ENCODE data around the gene AMMECR1. TPM values are rescaled to one million over a fixed set of nuclear protein-coding genes. Genes with fewer than 3 reads are reported as not detected.

The AMMECR1 gene
- total and polyA plus RNA-seq, 2 of the 8 experiments (the other 6 are each of a cell fraction or from before 2014, with no cell fraction given), result 10.2 to 21.2 TPM

DNA sequence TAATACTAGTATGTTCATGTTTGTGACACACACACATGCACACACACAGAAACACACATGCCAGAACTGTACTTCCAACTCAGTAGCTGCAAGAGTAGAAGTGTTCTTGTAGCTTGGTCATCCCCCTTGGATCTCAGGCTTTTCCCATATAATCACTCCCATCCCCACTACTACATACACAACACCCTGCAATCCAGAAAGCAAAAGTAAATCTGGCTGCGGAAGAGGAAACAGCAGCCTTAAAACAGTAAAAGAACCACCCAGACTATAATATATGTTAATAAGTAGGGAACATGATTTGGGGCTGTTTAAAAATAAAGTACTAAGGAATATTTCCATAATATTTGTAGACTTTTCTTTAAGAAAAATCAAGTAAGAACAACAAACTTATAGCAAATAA lies 103.2 kb downstream of the AMMECR1 start:
- no peak overlapping the region for H3K9ac ChIP-seq (replicated peaks in 1 of 4; ENCODE audit: extremely low read depth in 1 of 4, low read depth in 3 of 4, low read length in 3 of 4)
- H3K14ac ChIP-seq (ENCODE audit: insufficient read length), result no peak overlapping the region
- no peak overlapping the region for H3K56ac ChIP-seq (replicated peaks; ENCODE audit: insufficient read length, low read depth, low read length)
- no peaks in the 10 kb centered on the region; a peak in 1 of 8 replicates for H3K36me3 ChIP-seq (ENCODE audit: control insufficient read depth in 2 of 4, insufficient read depth in 4 of 4, low read length in 3 of 4)
- no peaks in the 10 kb centered on the region for H3K27me3 ChIP-seq (replicated peaks in 1 of 4; ENCODE audit: control insufficient read depth in 3 of 4, extremely low read depth in 1 of 4, insufficient read depth in 3 of 4, low read length in 3 of 4)
- H2AFZ ChIP-seq (ENCODE audit: low read length), result no peak overlapping the region
- H2BK12ac ChIP-seq (ENCODE audit: low read depth, low read length), result no peak overlapping the region
- no peaks in the 10 kb centered on the region for H4K20me1 ChIP-seq (replicated peaks in 1 of 2; ENCODE audit: control insufficient read depth in 1 of 2, insufficient read depth in 2 of 2, low read length in 2 of 2)
- DNase-seq (ENCODE audit: low read depth in 1 of 2, low spot score in 2 of 2) (no peak), FAIRE-seq (no peak)
- no peak overlapping the region for H3K23ac ChIP-seq (ENCODE audit: insufficient read length)
- H3K79me2 ChIP-seq (ENCODE audit: control insufficient read depth in 1 of 2, insufficient read depth in 2 of 2, low read length in 2 of 2), result no peaks in the 10 kb centered on the region
- TF ChIP-seq SIX5 (IDR thresholded peaks at IDR 0.05; ENCODE audit: low read depth, low read length) (no peak), USF2 (IDR thresholded peaks at IDR 0.05; ENCODE audit: low read length) (no peak), CBX5 (IDR thresholded peaks at IDR 0.05; ENCODE audit: low read depth, low read length) (no peak), EP300 (IDR thresholded peaks at IDR 0.05; ENCODE audit: borderline replicate concordance in 1 of 2, low read depth in 2 of 2, low read length in 2 of 2) (no peak), POLR2AphosphoS5 (IDR thresholded peaks at IDR 0.05; ENCODE audit: low read depth, low read length) (no peak), HDAC2 (IDR thresholded peaks at IDR 0.05; ENCODE audit: borderline replicate concordance in 1 of 2, low read depth in 2 of 2, low read length in 2 of 2) (no peak), E2F6 (IDR thresholded peaks at IDR 0.05) (no peak), BACH1 (IDR thresholded peaks at IDR 0.05; ENCODE audit: low read length) (no peak), KDM1A (IDR thresholded peaks at IDR 0.05; ENCODE audit: borderline replicate concordance, low read length) (no peak)
- H3K9me3 ChIP-seq (ENCODE audit: insufficient read depth in 2 of 2, low read depth in 1 of 2, low read length in 1 of 2), result no peaks in the 10 kb centered on the region
- no peak overlapping the region for H3K4me2 ChIP-seq (ENCODE audit: insufficient read depth in 1 of 2, low read depth in 2 of 2, low read length in 2 of 2)
- POLR2A ChIA-PET (ENCODE audit: partially characterized antibody), result interaction anchor here (0.7 kb wide), 1 partner anchor 191 kb away, joined by 3 read pairs; no protein-coding TSS in a partner anchor
- H4K8ac ChIP-seq (ENCODE audit: extremely low read depth, insufficient read depth, low read length), result no peak overlapping the region
- H3K18ac ChIP-seq (ENCODE audit: extremely low read depth, low read length), result no peak overlapping the region
- no peak overlapping the region for H4K91ac ChIP-seq (replicated peaks; ENCODE audit: insufficient read length, low read length)
- no peak overlapping the region for H2BK15ac ChIP-seq (ENCODE audit: low read length)
- no peak overlapping the region for H2BK20ac ChIP-seq (ENCODE audit: low read length)
- H2AK5ac ChIP-seq (ENCODE audit: low read depth, low read length), result no peak overlapping the region
- no peak overlapping the region for H2BK5ac ChIP-seq (ENCODE audit: low read depth, low read length)
- H3K4me3 ChIP-seq (ENCODE audit: extremely low read depth in 1 of 4, insufficient read depth in 2 of 4, low read depth in 3 of 4, low read length in 4 of 4), result no peak overlapping the region
- no peaks in the 10 kb centered on the region for H3K23me2 ChIP-seq (ENCODE audit: low read depth, low read length)
- H3K4me1 ChIP-seq (replicated peaks in 1 of 4; ENCODE audit: control insufficient read depth in 3 of 4, insufficient read depth in 4 of 4, low read length in 3 of 4), result no peaks in the 10 kb centered on the region
- no peak overlapping the region for H4K5ac ChIP-seq (ENCODE audit: insufficient read length, low read depth, low read length)
- no peak overlapping the region for H3K4ac ChIP-seq (replicated peaks; ENCODE audit: insufficient read length, low read depth, low read length)
- H3K27ac ChIP-seq (ENCODE audit: low read depth, low read length), result no peak overlapping the region
- WGBS, 2 experiments (ENCODE audit: extremely low coverage in 1 of 2, insufficient coverage in 1 of 2, insufficient read length in 1 of 2, insufficient replicate concordance in 2 of 2, low coverage in 1 of 2, low lambda C conversion rate in 2 of 2, missing lambda C conversion rate in 1 of 2), result no CpG with 5 or more reads among the region's 1 CpG
- no peak overlapping the region for H2BK120ac ChIP-seq (replicated peaks; ENCODE audit: low read depth, low read length)
- CTCF ChIA-PET (ENCODE audit: partially characterized antibody), result interaction anchor here (0.6 kb wide), 1 partner anchor 997 kb away, joined by 3 read pairs; no protein-coding TSS in a partner anchor
- no peaks in the 10 kb centered on the region for H3K79me1 ChIP-seq (ENCODE audit: low read depth, low read length)
